ENCODE results near the gene P4HA2. TPM values are rescaled to one million over a fixed set of nuclear protein-coding genes. Genes with fewer than 3 reads are reported as not detected.
A peak's percentile ranks its signal among the peaks of the same experiment; 100 is the strongest.

Gene P4HA2
- total and polyA plus RNA-seq, 9 of the 15 experiments (the other 6 are each of a cell fraction or from before 2014, with no cell fraction given) = 9.6 to 50.0 (median 12.7) TPM

- TF ChIP-seq ARNT (IDR thresholded peaks at IDR 0.05) (peak in 1 of 2 experiments; percentile 16; a peak in 1 of 4 replicates), EHMT2 (IDR thresholded peaks at IDR 0.05) (0 out of 2 replicates have a peak, but pooled peaks have one; percentile 45), MEIS2 (IDR thresholded peaks at IDR 0.05; ENCODE audit: partially characterized antibody) (peak; percentile 41), FIP1L1 (IDR thresholded peaks at IDR 0.05; ENCODE audit: low read depth, low read length, poor library complexity, severe bottlenecking) (no peak), ATF2 (CRISPR knock-in tag; IDR thresholded peaks at IDR 0.05) (no peak), DPF2 (IDR thresholded peaks at IDR 0.05) (peak; percentile 15; the same call in 1 of the 2 replicates), PBX2 (CRISPR knock-in tag; IDR thresholded peaks at IDR 0.05; ENCODE audit: low read depth) (no peak), PBX2 (tag; conservative IDR thresholded peaks at IDR 0.05; ENCODE audit: low read depth) (peak; percentile 25; the same call in 1 of the 2 replicates), ETV1 (tag; conservative IDR thresholded peaks at IDR 0.05; ENCODE audit: low read depth) (no peak), ZNF184 (CRISPR knock-in tag; IDR thresholded peaks at IDR 0.05) (no peak), PRDM10 (IDR thresholded peaks at IDR 0.05; ENCODE audit: partially characterized antibody) (no peak), MNT (conservative IDR thresholded peaks at IDR 0.05) (no peak), MAFG (tag; conservative IDR thresholded peaks at IDR 0.05) (0 out of 2 replicates have a peak, but pooled peaks have one; percentile 36), ESRRA (IDR thresholded peaks at IDR 0.05; ENCODE audit: borderline replicate concordance, low read depth) (no peak), ZFPM2 (CRISPR knock-in tag; IDR thresholded peaks at IDR 0.05) (no peak), ZNF561 (CRISPR knock-in tag; conservative IDR thresholded peaks at IDR 0.05) (no peak), ZBTB5 (IDR thresholded peaks at IDR 0.05) (no peak)
These were observed 50.7 kb downstream of the P4HA2 start (continued) for GRCh38 chr5:132176987-132177386.

Measured in K562 (cell line).